ENCODE measurements around the gene TJP3.

TJP3 gene

GRCh38 chr19:3719868-3720267, 11.7 kb downstream of the TJP3 start:
- DNase-seq: no peak

GRCh38 chr19:3720349-3720917, 12.2 kb downstream of the TJP3 start:
- DNase-seq: no peak

GRCh38 chr19:3721131-3721886, 13.1 kb downstream of the TJP3 start:
- DNase-seq: peak; percentile 78 to 91 (median 85)

- no peak for DNase-seq
These were observed 13.8 kb downstream of the TJP3 start for GRCh38 chr19:3721887-3722442.

GRCh38 chr19:3722443-3723109, 14.4 kb downstream of the TJP3 start:
- no peak for DNase-seq

- DNase-seq: no peak
These were observed 14.9 kb downstream of the TJP3 start for GRCh38 chr19:3723110-3723488.

- DNase-seq: no peak
These were observed 15.7 kb downstream of the TJP3 start for GRCh38 chr19:3723883-3724282.

- no peak for DNase-seq
These were observed 16.9 kb downstream of the TJP3 start for GRCh38 chr19:3725121-3725520.

- DNase-seq: no peak
These were observed 17.6 kb downstream of the TJP3 start for GRCh38 chr19:3725640-3726310.

GRCh38 chr19:3730457-3730958, 22.3 kb downstream of the TJP3 start:
- no peak for DNase-seq

- peak in 1 of 3 donors; percentile 18 for DNase-seq
These were observed 23.9 kb downstream of the TJP3 start for GRCh38 chr19:3732108-3732507.

GRCh38 chr19:3733549-3734309, 25.5 kb downstream of the TJP3 start:
- DNase-seq: no peak

GRCh38 chr19:3734310-3734600, 26.1 kb downstream of the TJP3 start:
- no peak for DNase-seq

- no peak for DNase-seq
These were observed 28.0 kb downstream of the TJP3 start for GRCh38 chr19:3736106-3736724.

GRCh38 chr19:3737487-3738205, 29.5 kb downstream of the TJP3 start:
- DNase-seq: no peak

GRCh38 chr19:3738477-3739220, 30.5 kb downstream of the TJP3 start:
- no peak for DNase-seq

GRCh38 chr19:3740431-3740830, 32.2 kb downstream of the TJP3 start:
- DNase-seq: no peak

- DNase-seq: peak in 2 of 3 donors; percentile 33 to 38
These were observed 35.3 kb downstream of the TJP3 start for GRCh38 chr19:3743486-3743885.

GRCh38 chr19:3745363-3746045, 37.3 kb downstream of the TJP3 start:
- DNase-seq: no peak

Measured in suppressor macrophage treated with lipopolysaccharide for 1 hour (primary cell).